HCEC 1CT (cell line): ENCODE results near the gene HLA-G.
A peak's percentile ranks its signal among the peaks of the same experiment; 100 is the strongest.

Experiments used
- DNase-seq: peaks from one replicate; pipeline ENCODE4 v3.0.0-alpha.2; 2017

The HLA-G gene

GRCh38 chr6:29818892-29819291 lies 8.7 kb upstream of the HLA-G start:
- DNase-seq, result no peak

DNA sequence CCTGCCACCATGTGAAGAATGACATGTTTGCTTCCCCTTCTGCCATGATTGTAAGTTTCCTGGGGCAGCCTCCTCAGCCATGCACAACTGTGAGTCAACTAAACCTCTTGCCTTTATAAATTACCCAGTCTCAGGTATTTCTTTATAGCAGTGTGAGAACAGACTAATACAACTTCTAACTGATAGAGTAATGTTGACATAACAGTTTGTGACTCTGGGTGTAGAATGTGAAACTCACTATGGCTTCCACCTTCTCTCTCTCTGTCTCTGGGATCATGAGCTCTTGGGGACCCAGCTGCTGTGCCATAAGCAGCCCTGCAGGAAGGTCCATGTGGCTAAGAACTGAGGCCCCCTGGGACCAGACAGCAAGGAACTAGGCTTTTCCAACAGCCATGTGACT lies 3.5 kb upstream of the HLA-G start:
- no peak for DNase-seq

- DNase-seq, result no peak
These were observed 1.8 kb upstream of the HLA-G start for GRCh38 chr6:29825848-29826247.

GRCh38 chr6:29826271-29826670 lies 1.4 kb upstream of the HLA-G start:
- DNase-seq, result no peak

DNA sequence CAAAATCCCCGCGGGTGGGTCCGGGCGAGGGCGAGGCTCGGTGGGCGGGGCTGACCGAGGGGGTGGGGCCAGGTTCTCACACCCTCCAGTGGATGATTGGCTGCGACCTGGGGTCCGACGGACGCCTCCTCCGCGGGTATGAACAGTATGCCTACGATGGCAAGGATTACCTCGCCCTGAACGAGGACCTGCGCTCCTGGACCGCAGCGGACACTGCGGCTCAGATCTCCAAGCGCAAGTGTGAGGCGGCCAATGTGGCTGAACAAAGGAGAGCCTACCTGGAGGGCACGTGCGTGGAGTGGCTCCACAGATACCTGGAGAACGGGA lies 809 bp downstream of the HLA-G start:
- DNase-seq, result no peak

DNA sequence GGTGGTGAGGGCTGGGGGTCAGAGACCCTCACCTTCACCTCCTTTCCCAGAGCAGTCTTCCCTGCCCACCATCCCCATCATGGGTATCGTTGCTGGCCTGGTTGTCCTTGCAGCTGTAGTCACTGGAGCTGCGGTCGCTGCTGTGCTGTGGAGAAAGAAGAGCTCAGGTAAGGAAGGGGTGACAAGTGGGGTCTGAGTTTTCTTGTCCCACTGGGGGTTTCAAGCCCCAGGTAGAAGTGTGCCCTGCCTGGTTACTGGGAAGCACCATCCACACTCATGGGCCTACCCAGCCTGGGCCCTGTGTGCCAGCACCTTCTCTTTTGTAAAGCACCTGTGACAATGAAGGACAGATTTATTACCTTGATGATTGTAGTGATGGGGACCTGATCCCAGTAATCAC lies 2.1 kb downstream of the HLA-G start:
- no peak for DNase-seq

- no peak for DNase-seq
These were observed 2.8 kb downstream of the HLA-G start for GRCh38 chr6:29830409-29830808.

GRCh38 chr6:29831776-29832175 lies 4.2 kb downstream of the HLA-G start:
- no peak for DNase-seq

DNA sequence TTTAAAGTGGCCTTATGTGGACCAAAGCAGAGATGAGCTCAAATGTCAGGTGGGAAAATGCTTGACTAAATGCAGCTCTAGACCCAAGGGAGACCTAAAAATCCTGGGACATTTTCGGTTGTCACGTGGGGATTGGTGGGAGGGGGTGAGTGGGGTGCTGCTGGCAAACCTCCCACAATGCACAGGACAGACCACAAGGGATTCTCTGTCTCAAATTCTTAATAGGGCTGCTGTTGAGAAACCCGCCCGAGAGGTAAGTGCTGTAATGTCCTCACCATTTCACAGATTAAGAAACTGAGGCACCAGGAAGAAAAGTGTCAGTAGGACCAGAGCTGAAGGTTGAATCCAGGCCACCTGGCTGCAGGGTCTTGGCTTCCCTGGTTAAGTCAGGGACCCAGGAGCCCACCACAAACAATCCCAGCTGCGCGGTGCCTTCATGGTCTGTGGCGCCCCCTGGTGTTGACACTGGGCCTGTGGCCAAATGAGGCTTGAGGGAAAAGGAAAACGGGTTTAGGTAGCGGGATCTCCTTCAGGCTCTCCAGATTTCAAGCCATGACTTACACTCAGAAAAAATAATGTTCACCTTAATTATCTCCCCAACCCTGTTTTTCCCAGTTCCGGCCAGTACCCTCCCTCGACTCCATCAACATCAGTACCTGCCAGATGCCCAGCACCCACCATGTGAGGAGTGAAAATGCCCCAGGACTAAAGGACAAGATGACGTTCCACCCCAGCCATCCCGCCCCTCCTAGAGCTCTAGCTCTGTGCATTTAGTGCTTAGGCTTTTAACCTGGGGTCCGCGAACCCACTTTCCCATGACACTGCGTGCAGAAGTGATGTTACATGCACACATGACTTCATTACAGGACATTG lies 7.2 kb downstream of the HLA-G start:
- no peak for DNase-seq

DNA sequence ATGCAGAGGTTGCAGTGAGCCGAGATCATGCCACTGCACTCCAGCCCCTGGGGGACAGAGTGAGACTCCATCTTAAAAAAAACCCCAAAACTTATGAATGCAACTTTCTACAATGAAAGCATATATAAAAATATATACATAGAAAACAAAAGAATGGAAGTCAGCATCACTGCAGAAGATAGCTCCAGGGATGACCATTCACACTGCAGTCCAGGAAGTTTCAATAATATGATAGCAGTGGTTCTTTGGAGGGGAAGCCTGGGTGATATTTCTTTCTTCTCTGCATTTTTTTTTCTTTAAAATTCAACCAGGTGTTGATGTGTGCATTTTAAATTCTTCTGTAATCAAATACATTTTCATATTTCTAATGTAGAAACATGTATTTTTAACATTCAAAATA lies 12.3 kb downstream of the HLA-G start:
- no peak for DNase-seq

GRCh38 chr6:29841030-29841429 lies 13.4 kb downstream of the HLA-G start:
- no peak for DNase-seq

GRCh38 chr6:29845405-29846006 lies 17.9 kb downstream of the HLA-G start:
- no peak for DNase-seq

GRCh38 chr6:29847871-29848630 lies 20.4 kb downstream of the HLA-G start:
- DNase-seq, result peak; percentile 37

DNA sequence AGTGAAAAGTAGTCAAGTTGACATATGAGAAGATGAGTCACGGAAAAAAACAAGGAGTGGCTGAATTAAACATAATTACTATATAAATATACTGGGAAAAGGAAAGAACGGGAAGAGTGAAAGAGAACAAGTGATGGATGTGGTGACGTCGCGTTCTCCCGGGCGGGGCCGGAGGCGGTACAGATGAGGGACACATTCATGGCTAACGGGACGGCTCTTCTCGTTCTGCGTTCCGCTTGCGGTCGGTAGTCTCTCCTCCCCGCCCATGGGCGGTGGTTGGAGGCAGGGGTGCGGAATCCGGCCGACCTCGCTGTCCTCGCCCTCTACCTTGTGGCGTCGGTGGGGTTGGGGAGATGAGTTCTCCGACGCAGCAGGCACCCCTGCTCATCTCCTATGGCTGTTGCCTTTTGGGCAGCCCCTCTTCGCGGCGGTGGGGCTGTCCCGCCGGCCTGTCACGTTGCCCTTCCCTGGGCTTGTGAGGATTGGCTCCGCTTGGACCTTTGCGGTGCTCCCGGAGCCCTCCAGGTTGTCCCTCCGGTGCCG lies 22.5 kb downstream of the HLA-G start:
- no peak for DNase-seq

DNA sequence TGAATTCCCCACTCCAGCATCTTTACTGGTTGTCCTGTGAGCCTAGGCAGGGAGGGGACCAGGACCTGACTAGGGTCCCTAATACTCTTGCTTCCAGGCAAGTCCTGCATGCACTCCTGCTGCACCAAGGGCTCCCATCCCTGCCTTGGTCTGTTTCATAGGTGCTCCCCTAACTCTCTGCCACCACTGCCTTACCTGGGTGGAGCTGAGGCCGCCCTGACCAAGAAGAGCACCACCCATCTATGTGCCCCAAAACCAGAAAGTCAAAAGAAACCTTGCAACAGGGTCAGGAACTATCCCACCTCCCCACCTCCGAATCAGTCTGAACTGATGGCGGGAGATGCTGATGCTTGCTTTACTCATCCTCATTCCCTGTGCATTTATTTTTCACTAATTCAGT lies 23.6 kb downstream of the HLA-G start:
- no peak for DNase-seq

DNA sequence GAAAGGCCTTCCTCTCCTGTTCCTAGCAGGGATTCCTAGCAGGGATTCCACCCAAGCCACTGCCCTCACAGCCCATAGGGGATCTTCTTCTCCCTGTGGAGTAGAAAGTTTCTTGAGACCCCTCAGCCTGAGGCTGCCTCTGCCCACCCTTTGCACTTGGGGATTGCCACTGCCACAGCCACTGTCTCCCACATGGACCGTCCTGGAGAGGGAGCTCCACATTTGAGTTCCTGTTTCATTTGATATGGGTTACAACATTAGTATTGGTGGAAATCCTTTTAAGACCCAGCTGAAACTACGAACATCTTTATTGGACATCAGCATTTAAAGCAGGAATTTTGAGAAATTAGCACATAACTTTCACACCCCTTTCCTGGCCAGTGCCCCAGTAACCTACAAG lies 25.6 kb downstream of the HLA-G start:
- peak; percentile 15 for DNase-seq

GRCh38 chr6:29858006-29858405 lies 30.4 kb downstream of the HLA-G start:
- no peak for DNase-seq

- no peak for DNase-seq
These were observed 34.1 kb downstream of the HLA-G start for GRCh38 chr6:29861521-29862255.

- DNase-seq, result no peak
These were observed 36.6 kb downstream of the HLA-G start for GRCh38 chr6:29864037-29864810.

GRCh38 chr6:29865631-29866030 lies 38.0 kb downstream of the HLA-G start:
- DNase-seq, result no peak

DNA sequence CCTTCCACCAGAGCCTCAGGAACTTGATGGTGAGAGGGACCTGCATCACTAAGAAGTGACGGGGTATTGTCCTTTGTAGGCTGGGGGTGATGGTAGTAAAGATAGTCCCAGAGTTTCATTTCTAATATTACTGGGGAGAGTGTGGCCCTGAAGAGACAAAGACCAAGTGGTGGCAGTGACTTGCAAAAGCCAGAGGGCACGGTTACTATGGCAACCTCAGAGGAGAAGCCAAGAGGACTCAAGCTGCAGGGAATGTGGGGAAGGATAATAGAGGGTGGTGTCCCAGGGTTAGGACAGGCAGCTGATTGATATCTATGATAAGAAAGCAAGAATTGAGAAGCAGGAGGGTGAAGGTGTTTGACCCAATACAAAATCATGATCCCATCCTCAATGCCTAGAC lies 42.5 kb downstream of the HLA-G start:
- DNase-seq, result no peak

GRCh38 chr6:29872791-29873190 lies 45.2 kb downstream of the HLA-G start:
- no peak for DNase-seq
